Posterior vena cava (tissue), 2 donors: ENCODE measurements around the gene NDRG4. TPM values are rescaled to one million over a fixed set of nuclear protein-coding genes. Genes with fewer than 3 reads are reported as not detected.

Source experiments
- DNase-seq: peaks from one replicate; pipeline ENCODE4 v3.0.0-alpha.2; 2020; ENCODE audit warnings: low spot score
- intact Hi-C, 2 donors: fragments of 100-400 bp; cut with DNase I; formaldehyde crosslinking; loops; one replicate each; pipeline versions ENCODE4 v1.14.1 to v1.14.2; 2022 to 2023
- total RNA-seq, 2 donors: library from RNA; stranded (reverse); fragmentation: NEBNext Ultra II Directional; extraction: Animal tissue kit (Norgen Biotek cat#: 25700); gene quantifications; one replicate each; pipeline ENCODE4 v1.2.1, GENCODE V29; 2021
- donor health status: DM: yes; HTN: yes; CAD: no.
- donor health status: DM: yes; HTN: yes; CAD: no.

Gene NDRG4
- total RNA-seq, 2 donors from 2014 or later: 5.8 to 8.6 TPM

DNA sequence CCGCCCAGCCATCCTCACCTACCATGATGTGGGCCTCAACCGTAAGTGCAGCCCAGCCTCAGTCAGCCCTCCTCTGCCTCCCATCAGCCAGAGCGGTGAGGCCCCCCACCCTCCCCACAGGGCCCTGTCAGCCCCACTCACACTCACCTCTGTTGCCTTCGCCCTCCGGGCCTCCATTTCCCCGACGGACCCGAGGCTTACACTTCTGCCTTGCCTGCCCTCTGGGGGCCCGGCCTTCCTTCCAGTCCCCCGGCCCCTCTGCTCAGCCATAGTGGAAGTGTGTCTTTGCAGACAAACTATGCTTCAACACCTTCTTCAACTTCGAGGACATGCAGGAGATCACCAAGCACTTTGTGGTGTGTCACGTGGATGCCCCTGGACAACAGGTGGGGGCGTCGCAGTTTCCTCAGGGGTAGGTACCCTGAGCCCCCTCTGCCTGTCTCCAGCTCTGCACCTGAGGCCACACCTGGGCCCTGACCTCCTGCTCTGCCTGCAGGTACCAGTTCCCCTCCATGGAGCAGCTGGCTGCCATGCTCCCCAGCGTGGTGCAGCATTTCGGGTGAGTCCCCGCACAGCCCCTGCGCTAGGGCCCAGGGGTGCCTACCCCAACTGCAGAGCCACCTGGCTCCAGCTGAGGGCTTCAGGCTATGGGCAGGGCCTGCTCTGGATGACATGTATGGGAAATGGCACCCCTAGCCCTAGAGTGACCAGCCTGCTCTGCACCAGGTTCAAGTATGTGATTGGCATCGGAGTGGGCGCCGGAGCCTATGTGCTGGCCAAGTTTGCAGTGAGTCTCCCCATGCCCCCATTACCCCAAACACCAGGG lies 4.1 kb downstream of the NDRG4 start:
- intact Hi-C loops: loop anchor here in 1 of 2 donors (1.0 kb wide), 1 partner anchor 21 kb away; no protein-coding TSS in a partner anchor
- peak; percentile 72 for DNase-seq

DNA sequence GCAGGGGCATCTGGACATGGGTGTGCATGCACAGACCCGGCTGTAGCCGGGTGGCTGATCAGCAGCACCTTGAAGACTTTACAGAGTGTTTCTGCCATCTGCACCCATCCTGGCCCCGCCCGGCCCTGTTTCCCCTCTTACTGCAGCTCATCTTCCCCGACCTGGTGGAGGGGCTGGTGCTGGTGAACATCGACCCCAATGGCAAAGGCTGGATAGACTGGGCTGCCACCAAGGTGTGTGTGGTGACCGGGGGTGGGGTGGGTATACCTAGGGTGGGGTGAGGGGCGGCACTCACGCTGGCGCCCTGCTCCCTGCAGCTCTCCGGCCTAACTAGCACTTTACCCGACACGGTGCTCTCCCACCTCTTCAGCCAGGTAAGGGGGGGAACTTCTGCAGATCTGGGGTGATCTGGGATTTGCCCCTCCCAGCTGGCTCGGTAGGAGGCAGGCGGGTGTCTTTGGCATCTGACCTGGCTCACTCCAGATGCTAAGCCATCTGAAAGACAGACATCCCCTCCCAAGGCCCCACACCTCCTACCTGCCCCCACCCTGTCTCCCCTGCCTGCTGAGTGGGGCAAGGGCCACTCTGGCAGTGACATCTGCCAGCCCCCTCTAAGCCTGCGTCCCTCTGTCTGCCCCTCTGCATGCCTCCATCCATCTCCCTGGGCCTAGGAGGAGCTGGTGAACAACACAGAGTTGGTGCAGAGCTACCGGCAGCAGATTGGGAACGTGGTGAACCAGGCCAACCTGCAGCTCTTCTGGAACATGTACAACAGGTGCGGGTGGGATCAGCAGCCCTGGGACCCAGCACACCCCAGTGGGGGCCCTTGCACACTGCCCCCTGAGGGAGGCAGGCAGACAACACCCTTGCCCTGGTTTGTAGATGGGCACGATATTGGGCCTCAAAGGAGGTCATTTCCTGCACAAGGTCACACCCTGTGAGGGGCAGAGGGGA lies 6.6 kb downstream of the NDRG4 start:
- intact Hi-C loops: no loop called here

DNA sequence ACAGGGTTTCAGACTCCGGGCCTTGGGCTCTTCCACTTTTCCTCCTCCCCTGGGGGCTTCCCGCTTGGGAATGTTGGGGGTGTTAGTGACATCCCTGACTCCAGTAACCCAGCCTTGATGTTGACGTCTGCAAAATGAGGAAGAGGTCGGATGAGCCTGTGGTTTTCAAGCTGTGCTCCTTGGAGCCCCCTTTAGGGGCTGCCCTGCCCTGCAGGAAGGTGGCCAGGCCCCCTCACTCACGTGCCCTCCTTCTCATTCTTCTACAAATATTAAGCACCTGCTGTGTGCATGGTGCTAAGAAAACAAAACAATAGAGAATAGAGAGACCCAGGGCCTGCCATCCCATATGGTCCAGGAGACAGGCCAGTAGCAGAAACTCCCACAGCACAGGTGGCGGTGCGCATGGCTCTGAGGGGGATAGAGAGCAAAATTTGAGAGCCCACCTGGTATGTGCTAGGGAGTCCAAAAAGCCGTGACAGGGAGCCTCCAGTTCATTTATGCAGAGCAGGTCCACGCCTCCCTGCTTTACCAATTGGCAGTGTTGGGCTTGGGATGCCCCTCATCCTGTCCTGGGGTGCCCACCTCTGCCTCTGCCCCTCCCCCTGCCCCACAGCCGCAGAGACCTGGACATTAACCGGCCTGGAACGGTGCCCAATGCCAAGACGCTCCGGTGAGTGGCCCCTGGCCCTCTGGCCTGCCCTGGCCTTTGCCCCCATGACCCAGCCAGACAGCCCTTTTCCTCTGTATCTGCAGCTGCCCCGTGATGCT lies 7.4 kb downstream of the NDRG4 start:
- DNase-seq: peak; percentile 76
- intact Hi-C loops: no loop called here

More for the DNA sequence above, 6.6 kb downstream of the NDRG4 start:
- DNase-seq: peak; percentile 73

DNA sequence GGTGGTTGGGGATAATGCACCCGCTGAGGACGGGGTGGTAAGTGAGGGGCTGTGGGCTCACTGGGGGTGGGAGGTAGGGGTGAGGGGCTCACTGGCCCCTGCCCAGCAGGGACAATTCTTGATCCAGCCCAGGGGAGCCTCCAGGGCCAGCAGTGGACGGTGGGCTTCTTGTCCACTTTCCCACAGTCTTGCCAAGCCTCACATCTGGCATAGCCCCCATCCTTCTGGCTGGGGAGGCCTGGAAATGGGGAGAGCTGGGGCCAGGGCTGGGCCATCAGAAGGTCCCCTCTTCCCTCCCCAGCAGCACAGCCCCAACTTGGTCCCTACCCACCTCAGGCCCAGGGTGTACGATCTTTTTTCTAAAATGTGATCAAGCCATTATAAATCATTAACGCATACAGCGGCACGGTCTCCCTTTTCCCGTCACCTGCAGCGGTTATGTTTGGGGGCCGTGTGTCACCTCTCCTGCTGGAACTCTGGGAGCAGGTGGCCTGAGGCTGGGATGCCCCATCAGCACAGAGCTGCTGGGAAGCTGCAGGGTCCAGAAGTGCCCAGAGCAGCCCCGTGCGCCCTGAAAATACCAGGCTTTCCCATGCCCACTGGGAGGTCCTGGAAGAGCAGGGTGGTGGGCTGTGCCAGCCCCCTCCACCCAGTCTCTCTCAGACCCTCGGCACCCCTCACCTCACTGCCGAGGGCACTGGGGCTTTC lies 8.2 kb downstream of the NDRG4 start:
- peak; percentile 69 for DNase-seq
- intact Hi-C loops: no loop called here

DNA sequence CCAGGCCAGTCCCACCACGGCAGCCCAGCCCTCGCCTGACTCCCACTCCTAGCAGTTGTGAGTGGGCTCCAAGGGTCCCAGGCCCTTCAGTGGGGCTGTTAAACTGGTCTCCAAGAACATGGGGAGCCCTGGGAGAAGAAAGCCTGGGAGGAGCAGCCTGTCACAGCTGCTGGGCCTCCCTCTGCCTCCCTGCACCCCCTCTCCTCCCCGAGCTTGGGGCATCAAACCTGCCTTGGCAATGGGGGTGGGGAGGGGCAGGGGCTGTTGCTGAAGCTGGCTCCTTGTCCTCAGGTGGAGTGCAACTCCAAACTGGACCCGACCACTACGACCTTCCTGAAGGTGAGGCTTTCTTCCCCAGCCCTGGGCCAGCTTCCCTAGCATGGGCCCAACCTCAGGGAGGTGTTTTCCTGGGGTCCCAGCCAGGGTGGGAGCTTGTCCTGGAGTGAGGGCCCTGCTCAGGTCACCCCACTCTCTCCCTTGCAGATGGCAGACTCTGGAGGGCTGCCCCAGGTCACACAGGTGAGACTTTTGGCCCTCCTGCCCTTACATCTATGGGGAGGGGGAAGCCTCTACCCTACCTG lies 8.8 kb downstream of the NDRG4 start:
- intact Hi-C loops: no loop called here
- no peak for DNase-seq

DNA sequence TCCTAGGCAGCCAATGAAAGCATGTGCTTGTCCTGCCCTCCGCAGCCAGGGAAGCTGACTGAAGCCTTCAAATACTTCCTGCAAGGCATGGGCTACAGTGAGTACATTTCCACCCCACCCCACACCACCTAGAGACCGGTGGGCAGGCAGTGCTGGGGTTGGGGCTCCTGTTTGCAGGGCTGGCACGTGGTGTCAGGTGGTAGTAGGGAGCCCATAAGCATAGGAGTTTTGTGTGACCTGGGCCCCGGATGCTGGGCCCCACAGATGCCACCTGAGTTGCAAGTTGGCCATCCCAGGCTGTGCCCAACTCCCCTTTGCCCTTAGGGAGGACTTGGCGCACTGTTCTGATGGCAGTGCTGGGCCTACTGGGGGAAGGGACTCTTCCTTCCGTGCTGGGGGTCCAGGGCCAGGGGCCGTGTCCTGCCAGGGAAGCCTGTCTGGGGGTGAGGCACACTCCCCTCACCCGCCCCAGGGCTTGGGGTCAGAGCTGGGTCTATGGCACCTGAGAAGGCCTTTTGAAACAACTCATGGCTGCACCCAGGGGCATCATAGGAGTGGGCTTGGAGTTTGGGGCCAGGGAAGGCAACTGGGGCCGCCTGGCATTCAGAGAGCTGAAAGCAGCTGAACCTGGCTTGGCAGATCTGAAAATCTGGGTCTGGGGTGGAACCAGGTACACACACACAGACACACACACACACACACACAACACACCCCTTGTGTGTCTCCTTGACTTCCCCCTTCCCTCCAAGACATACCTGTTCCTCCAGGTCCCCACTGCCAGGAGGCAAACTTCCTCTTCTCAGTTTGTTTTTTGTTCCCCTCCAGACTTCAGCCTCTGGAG lies 9.5 kb downstream of the NDRG4 start:
- intact Hi-C loops: loop anchor here in 1 of 2 donors (10.0 kb wide), 1 partner anchor 125 kb away; no protein-coding TSS in a partner anchor
- peak; percentile 72 for DNase-seq

DNA sequence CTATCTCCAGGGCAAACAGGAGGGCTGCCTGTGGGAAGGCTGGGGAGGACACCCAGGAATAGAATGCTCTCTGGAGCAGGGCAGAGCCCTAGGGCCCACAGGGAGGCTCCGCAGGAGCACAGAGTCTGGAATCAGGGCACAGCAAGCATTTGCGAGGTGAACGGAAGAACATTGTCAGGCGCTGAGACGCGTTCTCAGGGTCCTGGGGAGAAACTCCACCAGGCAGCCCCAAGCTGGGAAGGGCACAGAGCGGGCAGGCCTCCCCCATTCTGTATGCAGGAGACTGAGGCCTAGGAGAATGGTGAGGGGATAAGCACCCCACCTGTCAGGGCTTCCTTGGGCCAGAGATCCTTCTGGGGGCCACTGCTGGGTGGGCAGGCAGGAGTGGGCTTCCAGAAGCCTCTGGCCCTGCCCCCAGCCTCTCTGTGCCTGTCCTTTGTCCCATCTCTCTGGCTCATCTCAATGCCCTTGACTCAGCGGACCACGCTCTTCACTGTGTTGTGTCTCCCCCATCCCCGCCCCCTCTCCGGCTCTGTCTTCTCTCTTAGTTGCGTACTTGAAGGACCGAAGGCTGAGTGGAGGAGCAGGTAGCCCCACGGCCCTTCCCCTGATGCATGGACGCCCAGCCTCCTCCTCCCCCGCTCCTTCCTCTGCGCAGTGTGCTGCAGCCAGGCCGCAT lies 10.3 kb downstream of the NDRG4 start:
- DNase-seq: no peak
- intact Hi-C loops: loop anchor here in 1 of 2 donors (10.0 kb wide), 1 partner anchor 125 kb away; no protein-coding TSS in a partner anchor

DNA sequence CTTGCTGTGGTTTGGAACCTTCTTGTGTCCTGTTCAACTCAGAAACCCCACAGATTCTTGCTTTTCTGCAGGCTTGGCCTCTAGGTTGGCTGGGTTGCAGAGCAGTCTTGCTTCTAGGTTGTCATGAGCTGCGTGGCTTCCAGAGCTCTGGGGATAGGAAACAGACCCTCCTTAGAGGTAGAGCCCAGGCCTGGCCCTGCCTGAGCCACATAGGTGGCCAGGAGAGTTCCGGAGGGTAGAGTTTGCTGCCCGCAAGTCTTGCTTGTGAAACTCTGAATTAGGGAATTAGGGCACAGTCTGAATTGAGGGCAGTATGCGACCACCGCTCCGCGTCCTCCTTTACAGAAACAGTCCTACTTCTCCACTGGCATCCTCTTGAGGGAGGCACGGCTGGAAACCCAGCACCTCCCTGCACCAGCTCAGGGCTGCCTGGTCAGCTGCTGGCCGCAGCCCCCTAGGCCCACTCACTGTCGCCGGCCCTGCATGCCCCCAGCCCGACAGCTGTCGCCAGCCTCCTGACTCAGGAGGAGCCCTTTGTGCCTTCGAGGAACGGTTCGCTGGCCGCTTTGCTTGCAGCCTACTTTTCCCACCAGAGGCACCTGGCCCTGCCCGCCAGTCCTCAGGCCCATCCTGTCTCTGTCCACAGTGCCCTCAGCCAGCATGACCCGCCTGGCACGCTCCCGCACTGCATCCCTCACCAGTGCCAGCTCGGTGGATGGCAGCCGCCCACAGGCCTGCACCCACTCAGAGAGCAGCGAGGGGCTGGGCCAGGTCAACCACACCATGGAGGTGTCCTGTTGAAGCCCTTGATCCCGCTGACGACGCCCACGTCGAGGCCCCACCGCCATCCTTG lies 11.1 kb downstream of the NDRG4 start:
- DNase-seq: peak; percentile 75

DNA sequence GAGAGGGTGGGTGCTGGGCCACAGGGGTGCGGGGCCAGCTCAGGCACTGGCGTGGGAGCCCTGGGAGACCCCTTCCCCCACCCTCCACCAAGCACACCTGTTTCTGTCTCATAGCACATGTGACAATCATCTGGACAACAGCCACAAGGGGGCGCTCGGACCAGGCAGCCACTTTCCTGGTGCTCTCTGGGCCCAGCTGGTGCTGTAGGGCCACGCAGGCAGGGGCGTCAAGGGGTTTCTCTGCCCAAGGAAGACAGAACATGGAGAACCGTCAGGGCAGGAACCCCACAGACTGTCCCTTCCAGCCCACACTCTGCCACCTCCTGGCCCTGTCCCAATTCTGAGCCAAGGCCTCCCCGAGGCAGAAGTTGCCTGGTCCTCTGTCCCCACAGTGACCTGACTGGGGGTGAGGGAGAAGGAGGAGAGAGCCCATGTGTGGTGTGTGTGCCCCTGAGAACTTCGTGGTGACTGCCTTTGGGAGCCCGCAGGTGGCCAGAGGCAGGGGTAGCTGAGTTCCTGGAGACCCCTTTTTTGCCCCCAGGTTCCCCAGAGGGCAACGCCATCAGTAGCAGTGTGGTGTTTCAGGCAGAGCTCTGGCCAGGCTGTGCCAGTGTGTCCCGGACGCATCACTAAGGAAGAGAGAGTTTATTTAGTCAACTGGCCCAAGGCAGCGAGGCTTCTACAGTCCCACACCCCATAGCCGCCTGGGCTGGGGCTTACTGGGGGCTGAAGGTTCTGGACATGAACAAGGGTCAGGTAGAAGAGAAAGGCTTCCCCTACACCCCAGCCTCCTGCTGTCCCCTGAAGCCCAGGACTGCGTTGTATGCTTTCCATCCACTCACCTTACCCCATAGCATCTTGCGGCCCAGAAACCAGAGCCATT lies 12.2 kb downstream of the NDRG4 start:
- intact Hi-C loops: loop anchor here in 1 of 2 donors (10.0 kb wide), 1 partner anchor 123 kb away; no protein-coding TSS in a partner anchor
- peak; percentile 90 for DNase-seq

More for the DNA sequence above, 11.1 kb downstream of the NDRG4 start:
- intact Hi-C loops: loop anchor here in 1 of 2 donors (10.0 kb wide), 1 partner anchor 124 kb away; no protein-coding TSS in a partner anchor

DNA sequence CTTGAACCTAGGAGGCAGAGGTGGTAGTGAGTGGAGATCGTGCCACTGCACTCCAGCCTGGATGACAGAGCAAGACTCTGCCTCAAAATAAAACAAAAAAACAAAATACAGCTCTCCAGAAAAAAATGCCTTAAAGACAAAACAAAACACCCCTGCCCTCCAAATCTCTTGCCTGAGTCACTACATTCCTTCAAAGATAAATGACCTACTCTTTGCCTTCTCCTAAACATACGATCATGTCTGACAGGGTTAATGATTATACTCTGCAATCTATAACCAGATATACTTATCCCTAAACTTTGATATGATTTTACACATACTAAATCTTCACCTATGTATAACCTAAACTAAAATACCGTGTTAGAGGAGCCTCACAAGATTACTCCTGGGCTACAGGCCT lies 13.9 kb downstream of the NDRG4 start:
- DNase-seq: no peak
- intact Hi-C loops: loop anchor here in 1 of 2 donors (10.0 kb wide), 1 partner anchor 121 kb away; no protein-coding TSS in a partner anchor

DNA sequence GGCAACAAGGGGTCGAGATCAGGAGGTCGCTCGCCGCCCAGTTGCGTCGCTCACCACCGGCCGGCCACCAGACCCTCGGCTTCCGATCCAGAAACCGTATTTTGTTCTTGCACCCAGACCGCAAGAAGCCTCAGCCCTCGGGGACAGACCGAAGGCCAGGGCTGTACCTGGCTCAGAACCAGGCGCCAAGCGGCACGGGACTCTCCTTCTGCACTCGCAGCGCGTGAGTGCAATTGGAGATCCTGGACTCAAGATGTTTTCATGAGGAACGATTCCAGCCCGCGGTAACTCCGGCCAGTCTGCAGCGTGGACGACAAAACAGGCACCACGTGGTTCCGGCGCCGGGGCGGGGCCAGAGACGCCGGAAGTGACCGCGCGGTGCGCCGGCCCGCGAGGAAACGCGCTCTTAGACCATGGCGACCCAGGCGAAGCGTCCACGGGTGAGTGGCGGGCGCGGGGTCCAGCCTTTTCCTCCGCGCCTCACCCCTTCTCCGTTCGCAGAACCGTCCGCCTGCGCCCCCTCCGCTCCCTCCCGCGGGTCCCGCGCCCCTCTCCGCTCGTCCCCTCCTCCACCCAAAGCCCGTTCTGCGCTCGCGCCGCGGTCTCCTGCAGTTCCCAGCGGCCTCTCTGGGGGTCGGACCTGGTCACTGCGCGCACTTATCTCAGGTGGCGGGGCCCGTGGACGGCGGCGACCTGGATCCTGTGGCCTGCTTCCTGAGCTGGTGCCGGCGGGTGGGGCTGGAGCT lies 15.4 kb downstream of the NDRG4 start, which contains the start of gene SETD6:
SETD6 (plus strand) TSS at position 393 of the 746 bp plus-strand sequence; CDS start at position 414, 21 bp downstream.
- DNase-seq: peak; percentile 96
- intact Hi-C loops: loop anchor here in 1 of 2 donors (10.0 kb wide), 1 partner anchor 120 kb away; no protein-coding TSS in a partner anchor

DNA sequence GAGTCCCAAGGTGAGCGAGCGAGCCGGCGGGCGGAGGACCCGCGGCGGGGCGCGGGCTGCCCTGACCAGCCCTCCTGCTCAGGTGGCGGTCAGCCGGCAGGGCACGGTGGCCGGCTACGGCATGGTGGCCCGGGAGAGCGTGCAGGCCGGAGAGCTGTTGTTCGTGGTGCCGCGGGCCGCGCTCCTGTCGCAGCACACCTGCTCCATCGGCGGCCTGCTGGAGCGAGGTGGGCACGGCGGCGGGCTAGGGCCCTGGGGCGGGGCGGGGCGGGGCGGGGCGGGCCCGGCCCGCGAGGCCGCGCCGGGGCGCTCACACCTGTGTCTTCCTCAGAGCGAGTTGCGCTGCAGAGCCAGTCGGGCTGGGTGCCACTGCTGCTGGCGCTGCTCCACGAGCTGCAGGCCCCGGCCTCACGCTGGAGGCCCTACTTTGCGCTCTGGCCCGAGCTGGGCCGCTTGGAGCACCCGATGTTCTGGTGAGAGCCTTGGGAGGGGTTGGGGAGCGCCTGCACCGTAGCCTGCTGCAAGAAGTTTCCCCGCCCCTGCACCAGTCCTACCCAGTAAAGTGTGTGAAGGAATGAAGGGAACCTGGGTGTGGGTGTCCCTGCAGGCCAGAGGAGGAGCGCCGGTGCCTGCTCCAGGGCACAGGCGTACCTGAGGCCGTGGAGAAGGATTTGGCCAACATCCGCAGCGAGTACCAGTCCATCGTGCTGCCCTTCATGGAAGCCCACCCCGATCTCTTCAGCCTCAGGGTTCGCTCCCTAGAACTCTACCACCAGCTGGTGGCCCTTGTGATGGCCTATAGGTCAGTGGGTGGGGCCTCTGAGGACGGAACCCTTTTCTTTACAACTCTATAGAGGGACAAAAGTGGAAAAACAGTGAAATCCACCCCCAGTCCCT lies 16.2 kb downstream of the NDRG4 start:
- intact Hi-C loops: loop anchor here in 1 of 2 donors (10.0 kb wide), 1 partner anchor 119 kb away; no protein-coding TSS in a partner anchor
- peak; percentile 76 for DNase-seq

DNA sequence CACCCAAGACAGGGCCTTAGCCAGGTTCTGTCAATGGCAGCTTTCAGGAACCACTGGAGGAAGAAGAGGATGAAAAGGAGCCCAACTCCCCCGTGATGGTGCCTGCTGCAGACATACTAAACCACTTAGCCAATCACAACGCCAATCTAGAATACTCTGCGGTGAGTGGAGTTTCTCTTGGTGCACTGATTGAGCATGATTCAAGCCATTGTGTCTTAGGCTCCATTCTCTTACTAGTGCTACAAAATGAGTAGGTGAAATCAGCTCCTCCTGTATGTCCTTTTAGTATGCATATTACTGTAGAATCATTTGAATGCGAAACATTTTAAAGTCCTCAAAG lies 16.8 kb downstream of the NDRG4 start:
- intact Hi-C loops: loop anchor here in 1 of 2 donors (10.0 kb wide), 1 partner anchor 118 kb away; no protein-coding TSS in a partner anchor
- DNase-seq: no peak
